NCI-H2171 treated with DMSO at 0.1 percent for 48 hours (cell line): ENCODE measurements around the gene NDRG4.

Source experiments
- DNase-seq: peaks from one replicate; lab custom pipeline; 2025; lab: John Stamatoyannopoulos, UW

NDRG4 gene

DNA sequence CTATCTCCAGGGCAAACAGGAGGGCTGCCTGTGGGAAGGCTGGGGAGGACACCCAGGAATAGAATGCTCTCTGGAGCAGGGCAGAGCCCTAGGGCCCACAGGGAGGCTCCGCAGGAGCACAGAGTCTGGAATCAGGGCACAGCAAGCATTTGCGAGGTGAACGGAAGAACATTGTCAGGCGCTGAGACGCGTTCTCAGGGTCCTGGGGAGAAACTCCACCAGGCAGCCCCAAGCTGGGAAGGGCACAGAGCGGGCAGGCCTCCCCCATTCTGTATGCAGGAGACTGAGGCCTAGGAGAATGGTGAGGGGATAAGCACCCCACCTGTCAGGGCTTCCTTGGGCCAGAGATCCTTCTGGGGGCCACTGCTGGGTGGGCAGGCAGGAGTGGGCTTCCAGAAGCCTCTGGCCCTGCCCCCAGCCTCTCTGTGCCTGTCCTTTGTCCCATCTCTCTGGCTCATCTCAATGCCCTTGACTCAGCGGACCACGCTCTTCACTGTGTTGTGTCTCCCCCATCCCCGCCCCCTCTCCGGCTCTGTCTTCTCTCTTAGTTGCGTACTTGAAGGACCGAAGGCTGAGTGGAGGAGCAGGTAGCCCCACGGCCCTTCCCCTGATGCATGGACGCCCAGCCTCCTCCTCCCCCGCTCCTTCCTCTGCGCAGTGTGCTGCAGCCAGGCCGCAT, 10.3 kb downstream of the NDRG4 start:
- no peak for DNase-seq

DNA sequence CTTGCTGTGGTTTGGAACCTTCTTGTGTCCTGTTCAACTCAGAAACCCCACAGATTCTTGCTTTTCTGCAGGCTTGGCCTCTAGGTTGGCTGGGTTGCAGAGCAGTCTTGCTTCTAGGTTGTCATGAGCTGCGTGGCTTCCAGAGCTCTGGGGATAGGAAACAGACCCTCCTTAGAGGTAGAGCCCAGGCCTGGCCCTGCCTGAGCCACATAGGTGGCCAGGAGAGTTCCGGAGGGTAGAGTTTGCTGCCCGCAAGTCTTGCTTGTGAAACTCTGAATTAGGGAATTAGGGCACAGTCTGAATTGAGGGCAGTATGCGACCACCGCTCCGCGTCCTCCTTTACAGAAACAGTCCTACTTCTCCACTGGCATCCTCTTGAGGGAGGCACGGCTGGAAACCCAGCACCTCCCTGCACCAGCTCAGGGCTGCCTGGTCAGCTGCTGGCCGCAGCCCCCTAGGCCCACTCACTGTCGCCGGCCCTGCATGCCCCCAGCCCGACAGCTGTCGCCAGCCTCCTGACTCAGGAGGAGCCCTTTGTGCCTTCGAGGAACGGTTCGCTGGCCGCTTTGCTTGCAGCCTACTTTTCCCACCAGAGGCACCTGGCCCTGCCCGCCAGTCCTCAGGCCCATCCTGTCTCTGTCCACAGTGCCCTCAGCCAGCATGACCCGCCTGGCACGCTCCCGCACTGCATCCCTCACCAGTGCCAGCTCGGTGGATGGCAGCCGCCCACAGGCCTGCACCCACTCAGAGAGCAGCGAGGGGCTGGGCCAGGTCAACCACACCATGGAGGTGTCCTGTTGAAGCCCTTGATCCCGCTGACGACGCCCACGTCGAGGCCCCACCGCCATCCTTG, 11.1 kb downstream of the NDRG4 start:
- no peak for DNase-seq

DNA sequence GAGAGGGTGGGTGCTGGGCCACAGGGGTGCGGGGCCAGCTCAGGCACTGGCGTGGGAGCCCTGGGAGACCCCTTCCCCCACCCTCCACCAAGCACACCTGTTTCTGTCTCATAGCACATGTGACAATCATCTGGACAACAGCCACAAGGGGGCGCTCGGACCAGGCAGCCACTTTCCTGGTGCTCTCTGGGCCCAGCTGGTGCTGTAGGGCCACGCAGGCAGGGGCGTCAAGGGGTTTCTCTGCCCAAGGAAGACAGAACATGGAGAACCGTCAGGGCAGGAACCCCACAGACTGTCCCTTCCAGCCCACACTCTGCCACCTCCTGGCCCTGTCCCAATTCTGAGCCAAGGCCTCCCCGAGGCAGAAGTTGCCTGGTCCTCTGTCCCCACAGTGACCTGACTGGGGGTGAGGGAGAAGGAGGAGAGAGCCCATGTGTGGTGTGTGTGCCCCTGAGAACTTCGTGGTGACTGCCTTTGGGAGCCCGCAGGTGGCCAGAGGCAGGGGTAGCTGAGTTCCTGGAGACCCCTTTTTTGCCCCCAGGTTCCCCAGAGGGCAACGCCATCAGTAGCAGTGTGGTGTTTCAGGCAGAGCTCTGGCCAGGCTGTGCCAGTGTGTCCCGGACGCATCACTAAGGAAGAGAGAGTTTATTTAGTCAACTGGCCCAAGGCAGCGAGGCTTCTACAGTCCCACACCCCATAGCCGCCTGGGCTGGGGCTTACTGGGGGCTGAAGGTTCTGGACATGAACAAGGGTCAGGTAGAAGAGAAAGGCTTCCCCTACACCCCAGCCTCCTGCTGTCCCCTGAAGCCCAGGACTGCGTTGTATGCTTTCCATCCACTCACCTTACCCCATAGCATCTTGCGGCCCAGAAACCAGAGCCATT, 12.2 kb downstream of the NDRG4 start:
- peak; percentile 55 for DNase-seq

DNA sequence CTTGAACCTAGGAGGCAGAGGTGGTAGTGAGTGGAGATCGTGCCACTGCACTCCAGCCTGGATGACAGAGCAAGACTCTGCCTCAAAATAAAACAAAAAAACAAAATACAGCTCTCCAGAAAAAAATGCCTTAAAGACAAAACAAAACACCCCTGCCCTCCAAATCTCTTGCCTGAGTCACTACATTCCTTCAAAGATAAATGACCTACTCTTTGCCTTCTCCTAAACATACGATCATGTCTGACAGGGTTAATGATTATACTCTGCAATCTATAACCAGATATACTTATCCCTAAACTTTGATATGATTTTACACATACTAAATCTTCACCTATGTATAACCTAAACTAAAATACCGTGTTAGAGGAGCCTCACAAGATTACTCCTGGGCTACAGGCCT, 13.9 kb downstream of the NDRG4 start:
- DNase-seq = no peak

DNA sequence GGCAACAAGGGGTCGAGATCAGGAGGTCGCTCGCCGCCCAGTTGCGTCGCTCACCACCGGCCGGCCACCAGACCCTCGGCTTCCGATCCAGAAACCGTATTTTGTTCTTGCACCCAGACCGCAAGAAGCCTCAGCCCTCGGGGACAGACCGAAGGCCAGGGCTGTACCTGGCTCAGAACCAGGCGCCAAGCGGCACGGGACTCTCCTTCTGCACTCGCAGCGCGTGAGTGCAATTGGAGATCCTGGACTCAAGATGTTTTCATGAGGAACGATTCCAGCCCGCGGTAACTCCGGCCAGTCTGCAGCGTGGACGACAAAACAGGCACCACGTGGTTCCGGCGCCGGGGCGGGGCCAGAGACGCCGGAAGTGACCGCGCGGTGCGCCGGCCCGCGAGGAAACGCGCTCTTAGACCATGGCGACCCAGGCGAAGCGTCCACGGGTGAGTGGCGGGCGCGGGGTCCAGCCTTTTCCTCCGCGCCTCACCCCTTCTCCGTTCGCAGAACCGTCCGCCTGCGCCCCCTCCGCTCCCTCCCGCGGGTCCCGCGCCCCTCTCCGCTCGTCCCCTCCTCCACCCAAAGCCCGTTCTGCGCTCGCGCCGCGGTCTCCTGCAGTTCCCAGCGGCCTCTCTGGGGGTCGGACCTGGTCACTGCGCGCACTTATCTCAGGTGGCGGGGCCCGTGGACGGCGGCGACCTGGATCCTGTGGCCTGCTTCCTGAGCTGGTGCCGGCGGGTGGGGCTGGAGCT, 15.4 kb downstream of the NDRG4 start, which contains the start of gene SETD6:
Gene SETD6, plus strand, starts transcription at position 393 of the 746 bp plus-strand sequence. Its CDS starts 21 bp downstream, at position 414.
- peak; percentile 77 for DNase-seq

DNA sequence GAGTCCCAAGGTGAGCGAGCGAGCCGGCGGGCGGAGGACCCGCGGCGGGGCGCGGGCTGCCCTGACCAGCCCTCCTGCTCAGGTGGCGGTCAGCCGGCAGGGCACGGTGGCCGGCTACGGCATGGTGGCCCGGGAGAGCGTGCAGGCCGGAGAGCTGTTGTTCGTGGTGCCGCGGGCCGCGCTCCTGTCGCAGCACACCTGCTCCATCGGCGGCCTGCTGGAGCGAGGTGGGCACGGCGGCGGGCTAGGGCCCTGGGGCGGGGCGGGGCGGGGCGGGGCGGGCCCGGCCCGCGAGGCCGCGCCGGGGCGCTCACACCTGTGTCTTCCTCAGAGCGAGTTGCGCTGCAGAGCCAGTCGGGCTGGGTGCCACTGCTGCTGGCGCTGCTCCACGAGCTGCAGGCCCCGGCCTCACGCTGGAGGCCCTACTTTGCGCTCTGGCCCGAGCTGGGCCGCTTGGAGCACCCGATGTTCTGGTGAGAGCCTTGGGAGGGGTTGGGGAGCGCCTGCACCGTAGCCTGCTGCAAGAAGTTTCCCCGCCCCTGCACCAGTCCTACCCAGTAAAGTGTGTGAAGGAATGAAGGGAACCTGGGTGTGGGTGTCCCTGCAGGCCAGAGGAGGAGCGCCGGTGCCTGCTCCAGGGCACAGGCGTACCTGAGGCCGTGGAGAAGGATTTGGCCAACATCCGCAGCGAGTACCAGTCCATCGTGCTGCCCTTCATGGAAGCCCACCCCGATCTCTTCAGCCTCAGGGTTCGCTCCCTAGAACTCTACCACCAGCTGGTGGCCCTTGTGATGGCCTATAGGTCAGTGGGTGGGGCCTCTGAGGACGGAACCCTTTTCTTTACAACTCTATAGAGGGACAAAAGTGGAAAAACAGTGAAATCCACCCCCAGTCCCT, 16.2 kb downstream of the NDRG4 start:
- peak; percentile 59 for DNase-seq

DNA sequence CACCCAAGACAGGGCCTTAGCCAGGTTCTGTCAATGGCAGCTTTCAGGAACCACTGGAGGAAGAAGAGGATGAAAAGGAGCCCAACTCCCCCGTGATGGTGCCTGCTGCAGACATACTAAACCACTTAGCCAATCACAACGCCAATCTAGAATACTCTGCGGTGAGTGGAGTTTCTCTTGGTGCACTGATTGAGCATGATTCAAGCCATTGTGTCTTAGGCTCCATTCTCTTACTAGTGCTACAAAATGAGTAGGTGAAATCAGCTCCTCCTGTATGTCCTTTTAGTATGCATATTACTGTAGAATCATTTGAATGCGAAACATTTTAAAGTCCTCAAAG, 16.8 kb downstream of the NDRG4 start:
- DNase-seq = no peak

DNA sequence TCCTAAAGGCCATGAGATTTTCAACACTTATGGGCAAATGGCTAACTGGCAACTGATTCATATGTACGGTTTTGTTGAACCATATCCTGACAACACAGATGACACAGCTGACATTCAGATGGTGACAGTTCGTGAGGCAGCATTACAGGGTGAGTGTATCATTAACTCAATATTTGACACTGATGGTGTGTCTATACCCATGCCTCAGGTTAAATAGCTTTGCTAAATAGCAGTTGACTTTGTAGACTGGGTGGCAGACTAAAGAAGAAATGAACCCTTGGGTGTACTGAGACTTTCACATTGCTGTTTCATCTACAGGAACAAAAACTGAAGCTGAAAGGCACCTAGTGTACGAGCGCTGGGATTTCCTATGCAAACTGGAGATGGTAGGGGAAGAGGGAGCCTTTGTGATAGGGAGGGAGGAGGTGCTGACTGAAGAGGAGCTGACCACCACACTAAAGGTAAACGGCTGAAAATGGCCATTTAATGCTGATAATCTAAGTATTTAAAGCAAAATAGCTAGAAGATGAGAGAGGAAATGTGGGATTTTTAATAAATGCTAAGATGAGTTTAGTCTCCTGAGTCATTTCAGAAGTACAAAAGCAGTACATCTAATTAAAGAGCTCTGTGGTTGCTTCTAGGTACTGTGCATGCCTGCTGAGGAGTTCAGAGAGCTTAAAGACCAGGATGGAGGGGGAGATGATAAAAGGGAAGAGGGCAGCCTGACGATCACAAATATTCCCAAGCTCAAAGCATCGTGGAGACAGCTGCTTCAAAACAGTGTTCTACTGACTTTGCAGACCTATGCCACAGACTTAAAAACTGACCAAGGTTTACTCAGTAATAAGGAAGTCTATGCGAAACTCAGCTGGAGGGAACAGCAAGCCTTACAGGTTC, 18.4 kb downstream of the NDRG4 start:
- DNase-seq = no peak

DNA sequence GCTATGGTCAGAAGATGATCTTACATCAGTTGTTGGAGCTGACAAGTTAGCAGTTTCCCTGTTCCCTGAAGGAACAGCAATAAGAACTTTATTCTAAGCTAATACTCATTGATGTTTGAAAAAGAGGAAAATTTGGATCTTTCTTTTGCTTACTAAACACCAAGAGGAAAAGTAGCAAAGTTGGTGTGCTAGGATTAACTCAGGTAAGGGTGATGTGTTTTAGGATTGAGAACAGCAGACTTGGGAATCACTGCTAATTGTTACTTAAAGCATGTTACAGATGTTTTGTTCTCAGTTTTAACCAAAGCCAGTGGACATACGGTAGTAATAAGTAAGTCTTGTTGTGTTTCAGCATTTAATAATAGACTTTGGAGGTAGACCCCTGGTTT, 19.0 kb downstream of the NDRG4 start:
- no peak for DNase-seq

DNA sequence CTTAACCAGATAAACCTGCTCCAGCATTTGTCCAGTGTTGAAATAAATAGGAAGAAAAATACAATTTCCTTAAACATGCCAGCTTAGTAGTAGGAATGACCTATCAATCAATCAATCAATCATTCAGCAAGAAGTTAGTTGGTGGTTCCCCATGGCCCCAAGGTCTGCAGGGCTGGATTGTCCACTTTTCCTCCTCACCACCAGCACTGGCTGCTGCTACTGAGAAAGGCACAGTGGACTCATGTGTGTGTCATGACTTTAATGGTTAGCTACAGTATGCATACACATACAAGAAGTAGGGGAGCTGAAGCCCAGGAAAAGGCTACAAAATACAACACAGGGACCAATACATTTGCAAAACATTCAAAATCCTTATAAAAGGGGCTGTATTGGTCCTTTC, 19.8 kb downstream of the NDRG4 start:
- no peak for DNase-seq

DNA sequence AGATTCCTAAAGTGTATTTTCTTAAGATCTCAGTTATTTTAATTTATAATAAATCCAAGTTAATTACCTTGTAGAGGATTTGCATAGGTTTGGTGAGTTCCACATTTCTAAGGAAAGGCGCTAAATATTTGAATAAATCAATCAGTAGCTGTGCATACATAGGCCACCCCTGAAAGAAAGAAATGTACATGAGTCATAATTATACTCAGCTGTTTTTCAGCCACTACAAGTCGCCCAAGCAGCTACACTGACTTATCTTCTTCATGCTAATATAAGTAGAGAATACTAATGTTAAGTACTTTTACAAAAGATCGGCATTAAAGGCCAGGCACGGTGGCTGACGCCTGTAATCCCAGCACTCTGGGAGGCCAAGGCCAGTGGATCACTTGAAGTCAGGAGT, 30.2 kb downstream of the NDRG4 start:
- DNase-seq = no peak

DNA sequence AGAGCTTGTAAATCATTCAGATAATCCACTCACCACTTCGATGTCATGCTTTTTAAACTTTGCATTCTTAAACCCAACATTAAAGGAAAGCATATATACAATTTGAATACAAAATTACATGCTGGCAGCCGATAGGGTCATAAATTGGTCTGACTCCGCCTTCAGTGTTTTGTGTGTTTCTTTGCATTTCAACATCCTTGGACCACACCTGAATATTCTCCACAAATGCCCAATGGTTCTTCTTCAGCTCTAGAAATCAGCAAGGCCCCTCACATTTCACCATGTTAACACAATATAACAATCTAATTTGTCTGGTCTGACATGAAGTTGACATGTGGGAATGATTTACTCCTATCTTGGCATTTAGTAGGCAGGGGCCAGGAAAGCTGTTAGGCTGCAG, 32.5 kb downstream of the NDRG4 start:
- DNase-seq = no peak

DNA sequence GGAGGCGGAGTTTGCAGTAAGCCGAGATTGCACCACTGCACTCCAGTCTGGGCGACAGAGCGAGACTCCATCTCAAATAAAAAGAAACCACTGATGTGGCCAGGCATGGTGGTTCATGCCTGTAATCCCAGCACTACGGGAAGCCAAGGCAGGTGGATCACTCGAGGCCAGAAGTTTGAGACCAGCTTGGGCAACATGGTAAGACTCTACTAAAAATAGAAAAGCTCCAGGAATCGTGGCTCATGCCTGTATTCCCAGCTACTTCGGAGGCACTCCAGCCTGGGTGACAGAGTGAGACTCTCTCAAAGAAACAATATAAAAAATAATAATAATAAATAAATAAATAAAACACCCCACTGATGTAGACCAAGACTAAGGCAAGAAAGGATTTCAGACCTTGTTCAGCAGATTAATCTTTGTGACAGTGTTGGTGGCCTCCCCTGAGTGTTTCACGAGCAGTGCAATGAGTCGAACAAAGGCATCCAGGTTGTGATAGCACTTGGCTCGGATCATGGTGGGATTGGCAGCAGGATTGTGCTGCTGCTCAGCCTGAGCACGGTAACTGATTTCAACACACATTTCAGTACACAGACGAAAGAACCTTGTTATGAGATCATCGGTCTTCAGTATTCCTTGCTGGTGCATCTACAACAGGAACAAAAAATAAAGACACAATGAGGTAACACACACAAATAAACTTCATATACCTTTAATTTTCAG, 34.0 kb downstream of the NDRG4 start:
- DNase-seq = no peak

DNA sequence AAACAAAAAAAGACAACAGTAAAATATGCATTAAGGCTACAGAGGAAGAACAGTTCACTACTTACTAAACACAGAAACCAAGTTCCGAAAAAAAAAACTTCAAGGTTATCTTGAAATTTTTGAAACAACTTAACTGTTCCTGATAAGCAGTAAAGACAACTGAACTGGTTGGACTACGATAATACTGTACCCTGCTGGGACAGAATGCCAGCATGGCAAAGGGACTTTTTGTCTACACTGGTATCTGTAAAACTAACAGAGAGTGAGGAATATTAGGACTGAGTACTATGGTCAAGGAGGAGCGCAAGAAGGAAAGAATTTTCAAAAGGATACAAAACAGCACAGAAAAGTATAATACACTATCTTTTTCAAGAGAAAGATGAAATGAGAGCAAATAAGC, 35.2 kb downstream of the NDRG4 start:
- no peak for DNase-seq

DNA sequence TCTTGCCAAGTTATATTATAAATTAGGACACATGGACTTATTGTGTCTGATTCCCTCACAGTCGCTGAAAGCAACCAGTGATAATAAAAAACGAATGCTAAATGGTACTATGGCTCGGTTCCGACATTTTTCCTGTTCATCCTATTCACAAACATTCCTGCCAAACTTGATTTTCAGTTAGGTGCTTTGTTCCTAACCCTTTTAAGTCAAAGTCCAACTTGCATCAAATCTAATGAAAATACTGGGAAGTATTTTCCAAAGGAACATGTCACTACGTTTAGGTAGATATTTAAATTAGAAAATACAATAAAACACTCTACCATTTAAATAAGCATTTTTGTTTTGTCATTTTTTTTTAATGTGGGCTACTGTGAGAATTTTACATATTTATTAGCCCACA, 36.3 kb downstream of the NDRG4 start:
- DNase-seq = no peak

DNA sequence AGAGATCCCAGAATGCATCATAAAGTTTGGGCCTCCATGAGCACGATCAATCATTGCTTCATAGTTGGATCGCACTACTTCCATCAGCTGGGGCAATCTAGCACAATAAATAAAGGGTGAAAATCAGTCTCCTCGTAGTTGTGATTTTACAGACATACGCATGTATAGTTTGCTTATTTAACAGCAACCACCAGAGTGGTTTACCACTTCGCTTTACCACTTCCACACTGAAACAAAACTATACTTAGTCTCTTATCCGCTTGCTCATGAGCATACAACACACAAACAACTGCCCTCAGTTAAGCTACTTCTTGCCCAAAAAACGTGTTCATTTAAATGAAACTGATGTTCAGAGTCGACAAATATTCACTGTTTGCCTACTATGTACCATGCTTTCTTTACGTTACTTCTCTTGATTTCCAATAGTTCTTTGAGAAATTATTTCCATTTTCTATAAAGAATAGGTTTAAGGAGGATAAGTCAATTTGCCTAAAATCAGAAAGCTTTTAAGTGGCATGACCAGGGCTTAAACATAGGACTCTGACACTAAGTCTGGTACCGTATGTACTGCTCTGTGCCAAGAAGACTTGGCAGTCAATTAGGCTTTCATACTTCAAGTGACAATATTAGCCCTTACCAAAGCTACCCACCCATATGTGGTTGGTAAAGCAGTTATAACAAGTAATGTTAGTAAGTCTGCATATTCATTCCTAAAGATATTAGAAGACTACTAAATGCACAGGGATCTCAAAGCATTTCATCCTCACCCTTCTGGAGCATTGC, 37.4 kb downstream of the NDRG4 start:
- no peak for DNase-seq

DNA sequence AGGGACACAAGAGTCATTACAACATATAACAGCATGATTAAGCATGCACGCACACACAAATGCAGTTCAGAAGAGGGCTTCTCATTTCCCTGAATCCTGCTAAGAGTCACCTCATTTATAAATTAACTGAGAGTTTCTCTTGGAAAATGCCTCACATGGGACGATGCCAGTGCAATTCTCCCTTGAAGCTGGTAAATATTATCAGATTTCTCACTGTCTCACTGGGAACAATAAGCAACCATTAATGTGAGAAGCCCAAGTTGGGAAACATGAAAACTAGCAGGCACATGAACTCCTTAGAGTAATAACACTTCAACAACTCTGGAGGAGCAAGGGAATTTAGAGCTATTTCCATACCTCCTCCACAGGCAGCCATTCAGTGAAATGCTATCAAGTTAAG, 41.8 kb downstream of the NDRG4 start:
- DNase-seq = no peak

DNA sequence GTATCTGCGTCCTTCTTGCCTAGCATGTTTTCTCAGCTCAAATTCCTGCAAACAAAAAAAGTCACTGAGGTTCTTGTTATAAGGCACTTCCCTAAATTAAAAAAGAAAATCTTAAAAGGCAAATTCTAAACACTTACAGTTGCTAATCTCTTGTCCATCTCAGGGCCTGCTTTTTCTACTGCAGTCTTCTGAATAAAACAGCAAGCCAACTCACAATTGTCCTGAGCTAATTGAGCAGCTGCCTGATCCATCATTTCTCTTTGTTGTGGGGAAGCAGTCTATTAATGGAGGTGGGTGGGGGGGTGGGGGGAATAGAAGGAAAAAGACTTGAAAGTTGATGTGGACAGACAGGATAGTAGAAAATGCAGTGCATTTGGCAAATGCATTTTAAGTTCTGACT, 42.3 kb downstream of the NDRG4 start:
- DNase-seq = no peak
